Suprapubic skin (tissue), 4 donors: ENCODE measurements around the gene RRP12. TPM values are rescaled to one million over a fixed set of nuclear protein-coding genes. Genes with fewer than 3 reads are reported as not detected.
"Not testable (repeated sequence)": the region's sequence is repeated elsewhere in the genome, so short reads cannot be mapped to it uniquely, and the experiment has no call there.

ENCODE experiments used
- DNase-seq, 2 donors: peaks; one replicate each; pipeline ENCODE4 v3.0.0-alpha.2; 2019; ENCODE audit warnings: low spot score in 2 of 2
- H3K27ac ChIP-seq: fragments of 200-600 bp; sonication (generic); one replicate; pipeline ENCODE4 v1.5.1; 2019
- H3K27me3 ChIP-seq: fragments of 200-600 bp; sonication (generic); one replicate; pipeline ENCODE4 v1.5.1; 2019
- H3K36me3 ChIP-seq: fragments of 200-600 bp; sonication (generic); one replicate; pipeline ENCODE4 v1.5.1; 2019
- H3K4me1 ChIP-seq: fragments of 200-600 bp; sonication (generic); one replicate; pipeline ENCODE4 v1.5.1; 2019
- H3K4me3 ChIP-seq: fragments of 200-600 bp; sonication (generic); one replicate; pipeline ENCODE4 v1.5.1; 2019; ENCODE audit warnings: mild to moderate bottlenecking
- H3K9me3 ChIP-seq: fragments of 200-600 bp; sonication (generic); one replicate; pipeline ENCODE4 v1.5.1; 2019
- CTCF ChIP-seq, 2 donors: fragments of 200-600 bp in 1 of 2; fragments of 450-650 bp in 1 of 2; sonication (generic) in 1 of 2; IDR thresholded peaks; one replicate each; pipeline ENCODE4 v1.5.1; 2016 to 2019; ENCODE audit warnings: antibody characterized with exemption in 2 of 2, mild to moderate bottlenecking in 1 of 2, moderate library complexity in 1 of 2
- EP300 ChIP-seq: sonication (generic); formaldehyde crosslinking; IDR thresholded peaks from one replicate; pipeline ENCODE4 v1.6.1; 2017; ENCODE audit warnings: antibody characterized with exemption
- POLR2A ChIP-seq, 2 donors: fragments of 450-650 bp; IDR thresholded peaks; one replicate each; pipeline ENCODE4 v1.6.1; 2017; ENCODE audit warnings: antibody characterized with exemption in 2 of 2, mild to moderate bottlenecking in 2 of 2, moderate library complexity in 2 of 2
- POLR2AphosphoS5 ChIP-seq, 3 donors: sonication (generic); formaldehyde crosslinking; IDR thresholded peaks; one replicate each; pipeline ENCODE4 v1.6.1; 2017; ENCODE audit warnings: antibody characterized with exemption in 3 of 3
- WGBS: methylation state at CpG from one replicate; pipeline ENCODE4 v1.1.5; 2018; 5-methylcytosine and 5-hydroxymethylcytosine counted together
- total RNA-seq, 4 donors: library from RNA; depleted of rRNA; stranded (reverse); fragments of >200 nt; gene quantifications; one replicate each; pipeline ENCODE4 v1.1.0, GENCODE V29; 2016

The RRP12 gene
- total RNA-seq, 4 donors from 2014 or later: 24.5 to 49.3 (median 48.6) TPM

DNA sequence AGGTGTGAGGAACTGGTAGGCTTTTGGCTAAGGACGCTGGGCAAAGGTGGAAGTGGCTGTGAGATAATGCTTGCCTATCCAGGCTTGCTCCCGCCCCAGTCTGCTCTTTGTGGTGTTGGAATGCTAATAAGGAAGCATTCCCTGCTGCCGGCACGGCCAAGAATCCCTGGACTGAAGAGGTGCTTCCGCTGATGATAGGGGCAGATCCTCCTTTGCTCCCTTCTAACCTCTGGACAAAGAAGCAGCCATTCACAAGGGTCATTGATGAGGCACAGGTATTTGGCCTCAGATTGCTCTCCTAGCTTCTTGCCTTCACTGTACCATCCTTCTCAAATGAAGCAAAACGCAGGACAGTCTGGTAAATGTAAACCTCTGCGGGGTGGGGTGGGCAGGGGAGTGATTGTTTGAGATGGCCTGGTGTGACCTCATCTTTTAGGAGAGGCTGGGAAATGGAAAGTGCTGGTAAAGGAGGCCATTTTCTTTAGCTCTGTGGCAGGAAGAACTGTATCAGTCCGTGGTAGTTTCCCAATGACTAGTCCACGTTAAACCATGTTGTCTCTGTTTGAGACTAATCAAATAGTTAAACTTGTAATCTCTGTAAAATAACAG, 26.5 kb upstream of the RRP12 start:
- TF ChIP-seq POLR2AphosphoS5 (IDR thresholded peaks at IDR 0.05) (no peak), EP300 (no peak), POLR2A (IDR thresholded peaks at IDR 0.05) (no peak)
- Histone ChIP-seq H3K4me3 (peak overlapping the region; percentile 87), H3K27me3 (no peaks in the 10 kb centered on the region), H3K4me1 (peaks cover 36% of the 10 kb centered on the region), H3K36me3 (peaks cover 24% of the 10 kb centered on the region), H3K9me3 (no peaks in the 10 kb centered on the region), H3K27ac (peak overlapping the region; percentile 95)
- no peak for DNase-seq
- 12% methylated on average over 9 of the region's 9 CpGs for WGBS

DNA sequence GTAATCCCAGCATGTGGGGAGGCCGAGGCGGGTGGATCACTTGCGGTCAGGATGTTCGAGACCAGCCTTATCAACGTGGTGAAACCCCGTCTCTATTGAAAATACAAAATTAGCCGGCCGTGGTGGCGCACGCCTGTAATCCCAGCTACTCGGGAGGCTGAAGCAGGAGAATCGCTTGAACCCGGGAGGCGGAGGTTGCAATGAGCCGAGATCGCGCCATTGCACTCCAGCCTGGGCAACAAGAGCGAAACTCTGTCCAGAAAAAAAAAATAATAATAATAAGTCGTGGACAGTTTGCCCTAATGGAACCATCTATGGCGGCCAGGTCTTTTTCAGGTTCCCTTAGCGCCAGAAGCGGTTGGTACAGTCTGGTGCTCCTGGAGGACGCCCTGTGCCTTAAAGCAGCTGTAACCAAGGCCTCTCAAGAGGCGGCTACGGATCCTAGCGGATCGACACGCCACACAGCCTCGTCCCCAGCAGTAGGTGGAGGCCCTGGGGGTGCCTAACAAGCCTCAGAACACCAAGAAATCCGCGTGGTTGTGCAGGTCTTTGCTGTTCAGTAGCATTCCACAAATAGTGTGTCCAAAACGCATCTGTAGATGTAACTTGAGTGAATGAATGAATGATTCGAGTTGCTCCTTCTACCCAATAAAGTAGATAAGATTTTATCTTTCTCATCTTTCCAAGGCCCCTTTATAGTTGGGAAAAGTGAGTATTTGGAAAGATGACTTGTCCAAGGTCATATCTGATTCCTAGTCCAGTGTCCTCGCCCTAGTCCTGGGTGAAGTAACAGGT, 25.8 kb upstream of the RRP12 start:
- no peaks in the 10 kb centered on the region for H3K27me3 ChIP-seq
- TF ChIP-seq EP300 (no peak), CTCF (IDR thresholded peaks at IDR 0.05) (no peak), POLR2A (IDR thresholded peaks at IDR 0.05) (no peak), POLR2AphosphoS5 (IDR thresholded peaks at IDR 0.05) (no peak)
- peaks cover 21% of the 10 kb centered on the region for H3K36me3 ChIP-seq
- peak overlapping the region; percentile 95 for H3K27ac ChIP-seq
- H3K9me3 ChIP-seq: no peaks in the 10 kb centered on the region
- peak overlapping the region; percentile 87 for H3K4me3 ChIP-seq
- DNase-seq: no peak
- 9% methylated on average over 34 of the region's 34 CpGs for WGBS
- peaks cover 36% of the 10 kb centered on the region for H3K4me1 ChIP-seq

DNA sequence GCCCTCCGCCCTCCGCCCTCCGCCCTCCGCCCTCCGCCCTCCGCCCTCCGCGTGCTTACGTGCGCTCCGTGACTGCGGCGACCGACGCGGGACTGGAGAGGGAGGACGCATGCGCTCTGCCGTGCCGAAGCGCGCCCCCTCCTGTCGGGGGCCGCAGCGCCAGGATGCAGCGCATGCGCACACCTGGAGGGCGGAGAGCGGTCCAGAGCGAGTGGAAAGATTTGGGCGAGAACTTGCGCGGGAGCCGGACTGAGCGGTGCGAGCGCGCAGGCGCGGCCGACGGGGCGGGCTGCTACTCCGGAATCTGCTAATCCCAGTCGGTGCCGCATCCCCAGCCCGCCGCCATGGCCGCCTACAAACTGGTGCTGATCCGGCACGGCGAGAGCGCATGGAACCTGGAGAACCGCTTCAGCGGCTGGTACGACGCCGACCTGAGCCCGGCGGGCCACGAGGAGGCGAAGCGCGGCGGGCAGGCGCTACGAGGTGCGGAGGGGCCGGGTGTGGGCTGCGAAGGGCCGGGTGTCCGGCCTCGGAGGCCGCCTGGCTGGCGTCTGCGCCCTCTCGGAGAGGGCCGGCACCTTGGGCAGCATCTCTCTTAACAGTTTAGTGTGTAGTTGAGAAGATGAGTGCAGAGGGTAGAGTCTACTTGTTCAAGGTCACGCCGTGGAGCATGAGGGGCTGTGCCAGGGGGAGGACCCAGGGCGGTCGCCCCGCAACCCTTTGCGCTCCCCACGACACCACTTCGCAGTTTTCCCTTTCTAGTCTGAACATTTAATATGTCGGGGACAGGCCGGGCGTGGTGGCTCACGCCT, 25.0 kb upstream of the RRP12 start, which contains the start of gene PGAM1:
PGAM1 (plus strand) TSS at position 228 of the 812 bp plus-strand sequence; CDS start at position 345, 117 bp downstream.
- Histone ChIP-seq H3K9me3 (no peaks in the 10 kb centered on the region), H3K27me3 (no peaks in the 10 kb centered on the region), H3K27ac (peak within 1 kb of the TSS; percentile 95), H3K4me1 (peaks cover 36% of the 10 kb centered on the region), H3K36me3 (peaks cover 13% of the 10 kb centered on the region), H3K4me3 (peak within 1 kb of the TSS; percentile 87)
- peak; percentile 96 for DNase-seq
- TF ChIP-seq CTCF (IDR thresholded peaks at IDR 0.05) (peak; percentile 40 to 74), POLR2AphosphoS5 (IDR thresholded peaks at IDR 0.05) (peak in 2 of 3 donors; percentile 27 to 83), EP300 (no peak), POLR2A (IDR thresholded peaks at IDR 0.05) (peak in 1 of 2 donors; percentile 78)
- 0% methylated on average over 10 of the region's 90 CpGs for WGBS

GRCh38 chr10:97423757-97424098, 22.6 kb upstream of the RRP12 start:
- not testable (repeated sequence) for H3K9me3 ChIP-seq, H3K4me3 ChIP-seq, DNase-seq, H3K27ac ChIP-seq, H3K36me3 ChIP-seq, H3K27me3 ChIP-seq
- H3K4me1 ChIP-seq: peaks cover 27% of the 10 kb centered on the region
- WGBS: 84% methylated on average over 8 of the region's 8 CpGs

- Histone ChIP-seq H3K27me3 (no peaks in the 10 kb centered on the region), H3K9me3 (no peaks in the 10 kb centered on the region), H3K36me3 (no peaks in the 10 kb centered on the region), H3K4me3 (no peak overlapping the region), H3K27ac (no peak overlapping the region), H3K4me1 (peaks cover 26% of the 10 kb centered on the region)
- 76% methylated on average over 6 of the region's 6 CpGs for WGBS
- no peak for TF ChIP-seq CTCF (IDR thresholded peaks at IDR 0.05)
- TF ChIP-seq POLR2AphosphoS5 (IDR thresholded peaks at IDR 0.05): no peak
- no peak for TF ChIP-seq POLR2A (IDR thresholded peaks at IDR 0.05)
- TF ChIP-seq EP300: no peak
- DNase-seq: no peak
Observed at GRCh38 chr10:97416565-97416964, 15.4 kb upstream of the RRP12 start.
